NT2/D1 (cell line): ENCODE data around the gene SRF.

Source experiments
- SUZ12 ChIP-seq: IDR thresholded peaks from 2 replicates; pipeline ENCODE4 v1.6.1; 2011; ENCODE audit not compliant: insufficient read length, insufficient read depth; ENCODE audit errors: extremely low read depth
- ZNF274 ChIP-seq: IDR thresholded peaks from 2 replicates; pipeline ENCODE4 v1.6.1; 2011; ENCODE audit warnings: mild to moderate bottlenecking, low read depth, low read length

- no peak for TF ChIP-seq ZNF274
- no peak for TF ChIP-seq SUZ12
These were observed 14.4 kb downstream of the SRF start for GRCh38 chr6:43185391-43185985.
